Measurements from ENCODE around the gene UST.
A peak's percentile ranks its signal among the peaks of the same experiment; 100 is the strongest.

The UST gene

GRCh38 chr6:148746363-148747144 is at the start of gene UST:
TSS of gene UST (plus strand) at chr6:148747030. CDS start at chr6:148747431, 401 bp downstream.
- peak in 1 of 2 donors; percentile 38 for DNase-seq (ENCODE audit: low read depth in 2 of 2)

GRCh38 chr6:148697895-148698440 is 48.9 kb upstream of the UST start:
- no peak for DNase-seq (ENCODE audit: low read depth in 2 of 2)

GRCh38 chr6:148698671-148699180 is 48.1 kb upstream of the UST start:
- DNase-seq (ENCODE audit: low read depth in 2 of 2): no peak

- no peak for DNase-seq (ENCODE audit: low read depth in 2 of 2)
Measured at GRCh38 chr6:148700047-148700715, 46.6 kb upstream of the UST start.

- no peak for DNase-seq (ENCODE audit: low read depth in 2 of 2)
Measured at GRCh38 chr6:148700741-148701311, 46.0 kb upstream of the UST start.

- no peak for DNase-seq (ENCODE audit: low read depth in 2 of 2)
Measured at GRCh38 chr6:148701375-148701774, 45.5 kb upstream of the UST start.

- no peak for DNase-seq (ENCODE audit: low read depth in 2 of 2)
Measured at GRCh38 chr6:148703900-148704299, 42.9 kb upstream of the UST start.

GRCh38 chr6:148704400-148705246 is 42.2 kb upstream of the UST start:
- no peak for DNase-seq (ENCODE audit: low read depth in 2 of 2)

- no peak for DNase-seq (ENCODE audit: low read depth in 2 of 2)
Measured at GRCh38 chr6:148708707-148709106, 38.1 kb upstream of the UST start.

- DNase-seq (ENCODE audit: low read depth in 2 of 2): no peak
Measured at GRCh38 chr6:148709577-148709976, 37.3 kb upstream of the UST start.

GRCh38 chr6:148711833-148712654 is 34.8 kb upstream of the UST start:
- no peak for DNase-seq (ENCODE audit: low read depth in 2 of 2)

GRCh38 chr6:148713033-148713738 is 33.6 kb upstream of the UST start:
- no peak for DNase-seq (ENCODE audit: low read depth in 2 of 2)

- DNase-seq (ENCODE audit: low read depth in 2 of 2): no peak
Measured at GRCh38 chr6:148713921-148714320, 32.9 kb upstream of the UST start.

- no peak for DNase-seq (ENCODE audit: low read depth in 2 of 2)
Measured at GRCh38 chr6:148716811-148717210, 30.0 kb upstream of the UST start.

GRCh38 chr6:148720406-148720805 is 26.4 kb upstream of the UST start:
- no peak for DNase-seq (ENCODE audit: low read depth in 2 of 2)

GRCh38 chr6:148720897-148721296 is 25.9 kb upstream of the UST start:
- no peak for DNase-seq (ENCODE audit: low read depth in 2 of 2)

- DNase-seq (ENCODE audit: low read depth in 2 of 2): no peak
Measured at GRCh38 chr6:148723484-148723883, 23.3 kb upstream of the UST start.

- DNase-seq (ENCODE audit: low read depth in 2 of 2): no peak
Measured at GRCh38 chr6:148724428-148724827, 22.4 kb upstream of the UST start.

GRCh38 chr6:148727104-148727503 is 19.7 kb upstream of the UST start:
- DNase-seq (ENCODE audit: low read depth in 2 of 2): no peak

GRCh38 chr6:148735989-148736388 is 10.8 kb upstream of the UST start:
- DNase-seq (ENCODE audit: low read depth in 2 of 2): no peak

Data from stimulated activated CD4-positive, alpha-beta T cell treated with anti-CD3 and anti-CD28 coated beads, Interleukin-4, amount 100 ng/mL, for 48 hours (primary cell).